ENCODE data around the gene SLC17A3.

- TF ChIP-seq CTCF (IDR thresholded peaks at IDR 0.05; ENCODE audit: poor library complexity) (no peak), EZH2 (IDR thresholded peaks at IDR 0.05; ENCODE audit: borderline replicate concordance) (no peak)
Observed at GRCh38 chr6:25886066-25886465, 12.0 kb upstream of the SLC17A3 start.
